ENCODE data around the gene TTC7B.

DNA sequence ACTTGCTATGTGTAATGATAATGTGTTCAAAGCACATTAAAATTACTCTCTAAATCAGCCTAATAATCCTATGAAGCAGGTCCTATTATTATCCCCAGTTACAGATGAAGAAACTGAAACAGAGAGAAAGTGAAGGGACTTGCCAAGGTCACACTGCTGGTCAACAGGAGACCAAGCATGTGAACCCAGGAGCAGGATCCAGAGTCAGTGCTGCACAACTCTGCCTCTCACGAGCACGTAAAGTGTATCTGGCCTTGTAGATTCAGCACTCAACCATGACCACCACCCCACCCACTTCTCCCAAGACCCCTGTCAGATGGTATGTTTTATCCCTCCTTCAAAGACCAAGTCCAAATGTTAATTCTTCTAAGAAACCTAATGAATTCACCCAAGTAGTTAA lies 100.7 kb downstream of the TTC7B start:
- TF ChIP-seq POLR2AphosphoS5 (IDR thresholded peaks at IDR 0.05; ENCODE audit: low read depth, low read length) (no peak), FOSL1 (IDR thresholded peaks at IDR 0.05; ENCODE audit: low read depth) (no peak), EGR1 (IDR thresholded peaks at IDR 0.05; ENCODE audit: low read depth) (no peak), EZH2 (IDR thresholded peaks at IDR 0.05) (no peak), CEBPB (IDR thresholded peaks at IDR 0.05; ENCODE audit: low read depth) (no peak), POLR2A (IDR thresholded peaks at IDR 0.05; ENCODE audit: borderline replicate concordance, extremely low read depth, insufficient read depth, insufficient read length) (no peak), EZH2phosphoT487 (IDR thresholded peaks at IDR 0.05; ENCODE audit: borderline replicate concordance) (no peak), TCF7L2 (IDR thresholded peaks at IDR 0.05; ENCODE audit: borderline replicate concordance, extremely low read depth, insufficient read depth, insufficient read length) (no peak), YY1 (IDR thresholded peaks at IDR 0.05; ENCODE audit: extremely low read depth, insufficient replicate concordance, low read depth, low read length) (no peak), SP1 (IDR thresholded peaks at IDR 0.05; ENCODE audit: low read depth) (no peak)
- TF ChIP-seq, protein P1, sequence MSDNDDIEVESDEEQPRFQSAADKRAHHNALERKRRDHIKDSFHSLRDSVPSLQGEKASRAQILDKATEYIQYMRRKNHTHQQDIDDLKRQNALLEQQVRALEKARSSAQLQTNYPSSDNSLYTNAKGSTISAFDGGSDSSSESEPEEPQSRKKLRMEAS (IDR thresholded peaks at IDR 0.05) = no peak
- TF ChIP-seq, protein P2, sequence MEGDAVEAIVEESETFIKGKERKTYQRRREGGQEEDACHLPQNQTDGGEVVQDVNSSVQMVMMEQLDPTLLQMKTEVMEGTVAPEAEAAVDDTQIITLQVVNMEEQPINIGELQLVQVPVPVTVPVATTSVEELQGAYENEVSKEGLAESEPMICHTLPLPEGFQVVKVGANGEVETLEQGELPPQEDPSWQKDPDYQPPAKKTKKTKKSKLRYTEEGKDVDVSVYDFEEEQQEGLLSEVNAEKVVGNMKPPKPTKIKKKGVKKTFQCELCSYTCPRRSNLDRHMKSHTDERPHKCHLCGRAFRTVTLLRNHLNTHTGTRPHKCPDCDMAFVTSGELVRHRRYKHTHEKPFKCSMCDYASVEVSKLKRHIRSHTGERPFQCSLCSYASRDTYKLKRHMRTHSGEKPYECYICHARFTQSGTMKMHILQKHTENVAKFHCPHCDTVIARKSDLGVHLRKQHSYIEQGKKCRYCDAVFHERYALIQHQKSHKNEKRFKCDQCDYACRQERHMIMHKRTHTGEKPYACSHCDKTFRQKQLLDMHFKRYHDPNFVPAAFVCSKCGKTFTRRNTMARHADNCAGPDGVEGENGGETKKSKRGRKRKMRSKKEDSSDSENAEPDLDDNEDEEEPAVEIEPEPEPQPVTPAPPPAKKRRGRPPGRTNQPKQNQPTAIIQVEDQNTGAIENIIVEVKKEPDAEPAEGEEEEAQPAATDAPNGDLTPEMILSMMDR (IDR thresholded peaks at IDR 0.05 in 2 of 3, conservative IDR thresholded peaks at IDR 0.05 in 1 of 3; ENCODE audit: borderline replicate concordance in 1 of 3, insufficient read depth in 1 of 3, low read depth in 2 of 3, low read length in 2 of 3) = no peak
